SK-N-SH (cell line): ENCODE data around the gene INPP5A. TPM values are rescaled to one million over a fixed set of nuclear protein-coding genes. Genes with fewer than 3 reads are reported as not detected.

ENCODE experiments used
- CTCF ChIA-PET: fragments of 300-600, 350-600 bp; formaldehyde crosslinking; extraction: SDS; loops from one replicate; lab custom pipeline; 2021; lab: Yijun Ruan, JAX
- POLR2A ChIA-PET: fragments of 350-600 bp; sonication (Branson Sonifier 250); formaldehyde crosslinking; extraction: SDS; loops from one replicate; lab custom pipeline; 2020; ENCODE audit warnings: antibody characterized with exemption, inconsistent platforms; lab: Yijun Ruan, JAX
- DNase-seq: peaks from one replicate; pipeline ENCODE4 v3.0.0; 2012
- H2AFZ ChIP-seq: fragments of 200-600 bp; sonication (generic); 2 replicates; pipeline ENCODE4 v1.8.1; 2016; ENCODE audit warnings: antibody characterized with exemption, mild to moderate bottlenecking, low read depth
- H3F3A ChIP-seq: fragments of 200-600 bp; sonication (generic); replicated peaks from 2 replicates; pipeline ENCODE3; 2016; ENCODE audit warnings: antibody characterized with exemption, mild to moderate bottlenecking; ENCODE audit not compliant: insufficient read depth
- H3K27ac ChIP-seq, 2 experiments: fragments of 200-500 bp in 1 of 2; fragments of 200-600 bp in 1 of 2; sonication (Bioruptor generic) in 1 of 2; sonication (generic), shearing (Covaris generic) in 1 of 2; 2 replicates each; pipeline versions ENCODE4 v1.5.1 to v1.6.1; 2014 to 2016; ENCODE audit warnings: low read depth in 2 of 2, inconsistent platforms in 1 of 2, low read length in 1 of 2, mild to moderate bottlenecking in 1 of 2, mixed read lengths in 1 of 2
- H3K27me3 ChIP-seq: fragments of 200-600 bp; sonication (generic), shearing (Covaris generic); 2 replicates; pipeline ENCODE4 v1.6.1; 2016; ENCODE audit warnings: mixed run types; ENCODE audit not compliant: insufficient read depth
- H3K36me3 ChIP-seq, 2 experiments: fragments of 200-500 bp in 1 of 2; fragments of 200-600 bp in 1 of 2; sonication (Bioruptor generic) in 1 of 2; sonication (generic) in 1 of 2; replicated peaks in 1 of 2; 2 replicates each; pipeline versions ENCODE3 to v1.5.1; 2014 to 2016; ENCODE audit warnings: low read length in 1 of 2, mild to moderate bottlenecking in 1 of 2; ENCODE audit not compliant: insufficient read depth in 2 of 2, control insufficient read depth in 1 of 2
- H3K4me1 ChIP-seq, 2 experiments: fragments of 200-500 bp in 1 of 2; fragments of 200-600 bp in 1 of 2; sonication (Bioruptor generic) in 1 of 2; sonication (generic), shearing (Covaris generic) in 1 of 2; 2 replicates each; pipeline versions ENCODE4 v1.5.1 to v1.6.1; 2014 to 2016; ENCODE audit warnings: low read depth in 1 of 2, low read length in 1 of 2, mixed run types in 1 of 2; ENCODE audit not compliant: insufficient read depth in 2 of 2, control insufficient read depth in 1 of 2
- H3K4me2 ChIP-seq: fragments of 200-600 bp; sonication (generic), shearing (Covaris generic); 2 replicates; pipeline ENCODE4 v1.6.1; 2017; ENCODE audit warnings: mixed run types
- H3K4me3 ChIP-seq, 2 experiments: fragments of 200-500 bp in 1 of 2; fragments of 200-600 bp in 1 of 2; sonication (Bioruptor generic) in 1 of 2; sonication (generic), shearing (Covaris generic) in 1 of 2; 2 replicates each; pipeline versions ENCODE4 v1.5.1 to v1.8.1; 2014 to 2016; ENCODE audit warnings: low read depth in 2 of 2, inconsistent platforms in 1 of 2, low read length in 1 of 2, mild to moderate bottlenecking in 1 of 2, mixed read lengths in 1 of 2, moderate library complexity in 1 of 2
- H3K79me2 ChIP-seq: fragments of 200-600 bp; sonication (generic); 2 replicates; pipeline ENCODE4 v1.8.1; 2017; ENCODE audit warnings: mild to moderate bottlenecking; ENCODE audit not compliant: insufficient read depth
- H3K9ac ChIP-seq: fragments of 200-600 bp; sonication (generic); 2 replicates; pipeline ENCODE4 v1.6.1; 2017; ENCODE audit warnings: mixed run types
- H3K9me2 ChIP-seq: fragments of 200-600 bp; sonication (generic); 2 replicates; pipeline ENCODE4 v1.6.1; 2017; ENCODE audit warnings: mixed run types
- H3K9me3 ChIP-seq: fragments of 200-600 bp; sonication (generic); 2 replicates; pipeline ENCODE4 v1.6.1; 2017; ENCODE audit warnings: mixed run types, mild to moderate bottlenecking, moderate library complexity
- H4K20me1 ChIP-seq: fragments of 200-600 bp; sonication (generic); 2 replicates; pipeline ENCODE4 v1.6.1; 2017; ENCODE audit warnings: mild to moderate bottlenecking, mixed run types; ENCODE audit not compliant: insufficient read depth
- EP300 ChIP-seq, 2 experiments: IDR thresholded peaks; 2 replicates each; pipeline versions ENCODE4 v1.4.0 to v1.6.1; 2012; ENCODE audit warnings: borderline replicate concordance in 1 of 2, low read depth in 1 of 2, low read length in 1 of 2
- FOSL2 ChIP-seq: IDR thresholded peaks from 2 replicates; pipeline ENCODE4 v1.4.0; 2012; ENCODE audit warnings: low read depth, mild to moderate bottlenecking, moderate library complexity, borderline replicate concordance
- FOXJ3 ChIP-seq: sonication (generic); formaldehyde crosslinking; IDR thresholded peaks from 2 replicates; pipeline ENCODE4 v1.5.1; 2020; ENCODE audit warnings: mild to moderate bottlenecking, missing genetic modification reagents
- FOXM1 ChIP-seq: IDR thresholded peaks from 2 replicates; pipeline ENCODE4 v1.4.0; 2012; ENCODE audit warnings: low read depth, mild to moderate bottlenecking
- GATA2 ChIP-seq: sonication (generic); formaldehyde crosslinking; IDR thresholded peaks from 2 replicates; pipeline ENCODE4 v1.5.0; 2020; ENCODE audit warnings: mild to moderate bottlenecking, missing genetic modification reagents
- JUND ChIP-seq: IDR thresholded peaks from 2 replicates; pipeline ENCODE4 v1.4.0; 2012
- POLR2AphosphoS5 ChIP-seq: IDR thresholded peaks from 2 replicates; pipeline ENCODE4 v1.6.1; 2012; ENCODE audit warnings: low read depth, low read length
- RAD21 ChIP-seq: IDR thresholded peaks from 2 replicates; pipeline ENCODE4 v1.6.1; 2012; ENCODE audit warnings: mild to moderate bottlenecking, low read length
- RXRA ChIP-seq: IDR thresholded peaks from 2 replicates; pipeline ENCODE4 v1.4.0; 2012; ENCODE audit warnings: low read depth, mild to moderate bottlenecking, borderline replicate concordance
- SIN3A ChIP-seq: IDR thresholded peaks from 2 replicates; pipeline ENCODE4 v1.6.1; 2012; ENCODE audit warnings: low read depth, mild to moderate bottlenecking, low read length, moderate library complexity, borderline replicate concordance
- SMC3 ChIP-seq: IDR thresholded peaks from 2 replicates; pipeline ENCODE4 v1.6.1; 2012; ENCODE audit warnings: low read depth, low read length, improper control_type of control experiment
- TCF12 ChIP-seq: IDR thresholded peaks from 2 replicates; pipeline ENCODE4 v1.4.0; 2012
- TEAD4 ChIP-seq: IDR thresholded peaks from 2 replicates; pipeline ENCODE4 v1.4.0; 2012; ENCODE audit warnings: mild to moderate bottlenecking, borderline replicate concordance; ENCODE audit not compliant: insufficient read depth
- YY1 ChIP-seq: IDR thresholded peaks from 2 replicates; pipeline ENCODE4 v1.4.0; 2012; ENCODE audit warnings: low read depth, mild to moderate bottlenecking
- WGBS: methylation state at CpG from one replicate; pipeline ENCODE4 v1.1.6; 2017; ENCODE audit warnings: low lambda C conversion rate; 5-methylcytosine and 5-hydroxymethylcytosine counted together
- polyA plus RNA-seq, 3 experiments: library from polyadenylated mRNA; depleted of rRNA; stranded (reverse); fragments of >200 nt; gene quantifications; 2 replicates each; pipeline ENCODE4 v1.2.3, GENCODE V29; 2012
- TF ChIP-seq, protein P1 (sequence below): fragments of 200-600 bp; sonication (generic); IDR thresholded peaks from 2 replicates; pipeline ENCODE4 v1.6.1; 2017; ENCODE audit warnings: antibody characterized with exemption, mild to moderate bottlenecking, moderate library complexity
- TF ChIP-seq, protein P2 (sequence below): IDR thresholded peaks from 2 replicates; pipeline ENCODE4 v1.4.0; 2012; ENCODE audit warnings: low read depth, borderline replicate concordance

The INPP5A gene
- polyA plus RNA-seq, 1 of the 3 experiments (the other 2 are of a cell fraction): 12.0 TPM

DNA sequence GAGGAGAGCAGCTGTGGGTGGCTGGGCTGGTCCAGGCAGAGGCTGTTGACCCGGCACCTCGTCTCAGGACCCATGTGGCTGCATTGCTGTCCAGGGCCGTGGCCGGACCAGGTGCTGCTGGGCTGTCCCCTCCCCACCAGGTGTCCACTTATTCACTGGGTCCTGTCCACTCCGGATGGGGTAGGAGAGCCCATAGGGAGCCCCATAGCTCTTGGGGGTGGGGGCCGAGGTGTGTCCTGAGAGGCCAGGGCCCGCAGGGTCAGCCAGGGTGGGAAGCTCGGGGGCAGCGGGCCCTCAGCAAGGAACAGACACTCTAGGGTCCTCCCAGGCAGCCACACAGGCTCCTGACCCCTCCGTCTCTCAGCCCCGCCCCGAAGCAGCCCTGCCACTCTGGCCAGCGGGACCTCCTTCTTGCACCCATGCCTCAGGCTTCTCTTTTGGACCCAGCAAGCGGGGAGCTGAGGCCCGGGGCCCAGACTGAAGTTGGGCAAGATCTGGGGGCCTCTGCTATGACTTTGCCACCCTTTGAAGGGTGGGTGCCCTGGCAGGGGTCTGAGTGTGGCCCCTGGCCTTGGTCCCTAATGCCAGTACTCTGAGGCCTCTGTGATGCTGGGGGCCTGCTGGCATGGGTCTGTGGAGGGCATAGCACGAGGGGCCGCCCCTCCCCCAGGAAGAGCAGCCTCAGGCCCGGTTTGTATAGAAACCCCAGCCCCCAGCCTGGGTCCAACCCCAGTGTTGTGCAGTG lies 162.0 kb downstream of the INPP5A start:
- CTCF ChIA-PET: no interaction called here
- H2AFZ ChIP-seq: no peak overlapping the region

DNA sequence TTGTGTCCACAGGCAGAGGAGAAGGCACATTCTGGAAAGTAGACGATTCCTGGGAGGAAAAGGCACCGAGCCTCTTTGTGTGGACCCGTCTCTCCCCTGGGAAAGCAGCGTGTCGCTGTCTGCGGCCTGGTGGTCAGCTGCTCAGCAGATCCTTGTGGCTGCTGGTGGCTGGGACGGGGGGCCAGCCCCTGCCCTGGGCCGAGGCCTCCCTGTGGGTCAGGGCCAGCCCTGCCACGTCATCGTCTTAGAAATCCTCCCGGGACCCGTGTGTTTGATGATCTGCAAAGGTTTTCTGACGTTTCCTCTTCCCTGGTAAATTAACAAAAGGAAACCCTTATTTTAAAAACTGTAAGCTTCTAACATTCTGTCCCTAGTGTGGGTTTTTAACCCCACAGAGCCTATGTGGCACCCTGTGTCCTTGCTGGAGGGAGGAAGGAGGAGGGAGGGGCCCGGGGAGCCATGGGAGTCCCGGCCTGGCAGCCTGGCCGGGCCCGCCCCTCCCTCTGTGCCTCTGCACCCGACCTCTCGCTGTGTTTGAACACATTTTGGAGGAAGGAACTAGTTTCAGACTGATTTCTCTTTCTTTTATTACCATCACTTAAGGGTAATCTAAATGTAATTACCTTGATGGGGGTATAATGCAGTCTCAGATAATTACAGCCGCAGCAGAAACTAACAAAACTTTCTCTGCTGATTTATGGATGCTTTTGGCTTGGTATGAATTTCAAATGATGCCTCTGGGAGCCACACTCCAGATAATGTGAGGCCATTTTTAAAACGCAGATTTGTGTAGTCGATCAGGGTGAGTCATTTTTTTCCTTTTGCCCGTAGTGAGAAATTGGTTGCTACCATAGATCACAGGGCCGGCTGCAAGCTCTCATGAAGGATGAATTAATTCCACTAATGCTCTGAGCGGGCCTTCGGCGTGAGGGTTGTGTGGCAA lies 162.8 kb downstream of the INPP5A start:
- H4K20me1 ChIP-seq: no peaks in the 10 kb centered on the region
- H3F3A ChIP-seq: no peaks in the 10 kb centered on the region
- H3K36me3 ChIP-seq: peaks cover under 1 to 3% of the 10 kb centered on the region in 2 experiments
- no peak overlapping the region for H3K4me2 ChIP-seq
- no peak overlapping the region for H2AFZ ChIP-seq
- H3K79me2 ChIP-seq: no peaks in the 10 kb centered on the region
- H3K27ac ChIP-seq: no peak overlapping the region
- no peaks in the 10 kb centered on the region for H3K9me2 ChIP-seq
- H3K4me1 ChIP-seq: peaks cover 0 to 2% of the 10 kb centered on the region in 2 experiments; a peak in 1 of 4 replicates
- TF ChIP-seq TCF12: no peak
- no peak for TF ChIP-seq YY1
- no peak for TF ChIP-seq FOSL2
- no peak for TF ChIP-seq SIN3A
- no peak for TF ChIP-seq SMC3
- TF ChIP-seq EP300 (IDR thresholded peaks at IDR 0.05; ENCODE audit: borderline replicate concordance in 1 of 2, low read depth in 1 of 2, low read length in 1 of 2): no peak
- TF ChIP-seq RAD21: no peak
- TF ChIP-seq, protein P1, sequence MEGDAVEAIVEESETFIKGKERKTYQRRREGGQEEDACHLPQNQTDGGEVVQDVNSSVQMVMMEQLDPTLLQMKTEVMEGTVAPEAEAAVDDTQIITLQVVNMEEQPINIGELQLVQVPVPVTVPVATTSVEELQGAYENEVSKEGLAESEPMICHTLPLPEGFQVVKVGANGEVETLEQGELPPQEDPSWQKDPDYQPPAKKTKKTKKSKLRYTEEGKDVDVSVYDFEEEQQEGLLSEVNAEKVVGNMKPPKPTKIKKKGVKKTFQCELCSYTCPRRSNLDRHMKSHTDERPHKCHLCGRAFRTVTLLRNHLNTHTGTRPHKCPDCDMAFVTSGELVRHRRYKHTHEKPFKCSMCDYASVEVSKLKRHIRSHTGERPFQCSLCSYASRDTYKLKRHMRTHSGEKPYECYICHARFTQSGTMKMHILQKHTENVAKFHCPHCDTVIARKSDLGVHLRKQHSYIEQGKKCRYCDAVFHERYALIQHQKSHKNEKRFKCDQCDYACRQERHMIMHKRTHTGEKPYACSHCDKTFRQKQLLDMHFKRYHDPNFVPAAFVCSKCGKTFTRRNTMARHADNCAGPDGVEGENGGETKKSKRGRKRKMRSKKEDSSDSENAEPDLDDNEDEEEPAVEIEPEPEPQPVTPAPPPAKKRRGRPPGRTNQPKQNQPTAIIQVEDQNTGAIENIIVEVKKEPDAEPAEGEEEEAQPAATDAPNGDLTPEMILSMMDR: no peak
- no peak for TF ChIP-seq POLR2AphosphoS5
- no peak for TF ChIP-seq FOXM1
- no peak for TF ChIP-seq JUND
- TF ChIP-seq FOXJ3: no peak
- TF ChIP-seq, protein P2, sequence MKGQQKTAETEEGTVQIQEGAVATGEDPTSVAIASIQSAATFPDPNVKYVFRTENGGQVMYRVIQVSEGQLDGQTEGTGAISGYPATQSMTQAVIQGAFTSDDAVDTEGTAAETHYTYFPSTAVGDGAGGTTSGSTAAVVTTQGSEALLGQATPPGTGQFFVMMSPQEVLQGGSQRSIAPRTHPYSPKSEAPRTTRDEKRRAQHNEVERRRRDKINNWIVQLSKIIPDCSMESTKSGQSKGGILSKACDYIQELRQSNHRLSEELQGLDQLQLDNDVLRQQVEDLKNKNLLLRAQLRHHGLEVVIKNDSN: no peak
- TF ChIP-seq TEAD4: no peak
- no peak for TF ChIP-seq RXRA
- no peak for TF ChIP-seq GATA2
- H3K4me3 ChIP-seq: no peak overlapping the region
- no peaks in the 10 kb centered on the region for H3K27me3 ChIP-seq
- ChIA-PET POLR2A (no interaction called here), CTCF (no interaction called here)
- no peaks in the 10 kb centered on the region for H3K9me3 ChIP-seq
- 82% methylated on average over 21 of the region's 27 CpGs for WGBS
- no peak for DNase-seq
- no peak overlapping the region for H3K9ac ChIP-seq

More for the DNA sequence above, 162.0 kb downstream of the INPP5A start:
- no peak overlapping the region for H3K9ac ChIP-seq
- no peak for TF ChIP-seq TCF12
- TF ChIP-seq, protein P1: no peak
- no peak for TF ChIP-seq YY1
- TF ChIP-seq FOSL2: no peak
- TF ChIP-seq JUND: no peak
- TF ChIP-seq, all 33 proteins: peak for 0
- H3F3A ChIP-seq: no peaks in the 10 kb centered on the region
- POLR2A ChIA-PET: no interaction called here
- peaks cover 0 to 2% of the 10 kb centered on the region in 2 experiments; a peak in 1 of 4 replicates for H3K4me1 ChIP-seq
- H3K27ac ChIP-seq: no peak overlapping the region
- peaks cover 0 to 3% of the 10 kb centered on the region in 2 experiments for H3K36me3 ChIP-seq
- 60% methylated on average over 1 of the region's 18 CpGs for WGBS
- H3K27me3 ChIP-seq: no peaks in the 10 kb centered on the region
- no peaks in the 10 kb centered on the region for H4K20me1 ChIP-seq
- no peaks in the 10 kb centered on the region for H3K9me3 ChIP-seq
- H3K4me3 ChIP-seq: no peak overlapping the region
- H3K4me2 ChIP-seq: no peak overlapping the region
- H3K9me2 ChIP-seq: no peaks in the 10 kb centered on the region
- H3K79me2 ChIP-seq: no peaks in the 10 kb centered on the region
- no peak for DNase-seq
